ENCODE data around the gene ZNF536. TPM values are rescaled to one million over a fixed set of nuclear protein-coding genes. Genes with fewer than 3 reads are reported as not detected.

The ZNF536 gene
- total RNA-seq, 1 experiment from 2014 or later: 0.35 TPM

DNA sequence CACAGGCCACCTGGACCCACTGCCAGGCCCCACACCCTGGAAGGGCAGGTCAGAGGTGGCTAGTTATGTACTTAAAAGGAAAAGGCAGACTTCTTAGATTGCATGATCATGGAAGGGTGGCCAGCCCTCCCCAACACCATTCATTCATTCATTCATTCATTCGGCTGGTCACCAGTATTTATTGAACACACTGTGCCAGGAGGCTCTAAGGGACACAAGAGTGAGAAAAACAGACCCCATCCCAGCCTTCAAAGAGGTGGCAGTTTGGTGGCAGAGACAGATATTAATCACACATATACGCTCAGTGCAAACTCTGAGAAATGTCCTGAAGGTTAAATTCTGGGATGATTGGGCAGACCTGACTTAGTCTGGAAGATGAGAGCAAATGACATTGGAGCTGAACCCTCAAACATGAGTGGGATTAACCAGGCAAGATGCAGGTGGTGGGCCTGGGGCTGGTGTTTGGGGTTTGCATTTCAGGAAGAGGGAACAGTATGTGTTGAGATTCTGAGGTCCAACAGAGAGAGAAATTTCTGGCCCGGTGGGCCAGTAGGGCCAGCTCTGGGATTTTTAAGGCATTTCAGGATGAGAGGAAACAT is 147.5 kb downstream of the ZNF536 start (continued):
- TF ChIP-seq, protein P1, sequence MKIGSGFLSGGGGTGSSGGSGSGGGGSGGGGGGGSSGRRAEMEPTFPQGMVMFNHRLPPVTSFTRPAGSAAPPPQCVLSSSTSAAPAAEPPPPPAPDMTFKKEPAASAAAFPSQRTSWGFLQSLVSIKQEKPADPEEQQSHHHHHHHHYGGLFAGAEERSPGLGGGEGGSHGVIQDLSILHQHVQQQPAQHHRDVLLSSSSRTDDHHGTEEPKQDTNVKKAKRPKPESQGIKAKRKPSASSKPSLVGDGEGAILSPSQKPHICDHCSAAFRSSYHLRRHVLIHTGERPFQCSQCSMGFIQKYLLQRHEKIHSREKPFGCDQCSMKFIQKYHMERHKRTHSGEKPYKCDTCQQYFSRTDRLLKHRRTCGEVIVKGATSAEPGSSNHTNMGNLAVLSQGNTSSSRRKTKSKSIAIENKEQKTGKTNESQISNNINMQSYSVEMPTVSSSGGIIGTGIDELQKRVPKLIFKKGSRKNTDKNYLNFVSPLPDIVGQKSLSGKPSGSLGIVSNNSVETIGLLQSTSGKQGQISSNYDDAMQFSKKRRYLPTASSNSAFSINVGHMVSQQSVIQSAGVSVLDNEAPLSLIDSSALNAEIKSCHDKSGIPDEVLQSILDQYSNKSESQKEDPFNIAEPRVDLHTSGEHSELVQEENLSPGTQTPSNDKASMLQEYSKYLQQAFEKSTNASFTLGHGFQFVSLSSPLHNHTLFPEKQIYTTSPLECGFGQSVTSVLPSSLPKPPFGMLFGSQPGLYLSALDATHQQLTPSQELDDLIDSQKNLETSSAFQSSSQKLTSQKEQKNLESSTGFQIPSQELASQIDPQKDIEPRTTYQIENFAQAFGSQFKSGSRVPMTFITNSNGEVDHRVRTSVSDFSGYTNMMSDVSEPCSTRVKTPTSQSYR (CRISPR knock-in tag; IDR thresholded peaks at IDR 0.05): no peak
- TF ChIP-seq ZNF121 (CRISPR knock-in tag; IDR thresholded peaks at IDR 0.05): no peak

DNA sequence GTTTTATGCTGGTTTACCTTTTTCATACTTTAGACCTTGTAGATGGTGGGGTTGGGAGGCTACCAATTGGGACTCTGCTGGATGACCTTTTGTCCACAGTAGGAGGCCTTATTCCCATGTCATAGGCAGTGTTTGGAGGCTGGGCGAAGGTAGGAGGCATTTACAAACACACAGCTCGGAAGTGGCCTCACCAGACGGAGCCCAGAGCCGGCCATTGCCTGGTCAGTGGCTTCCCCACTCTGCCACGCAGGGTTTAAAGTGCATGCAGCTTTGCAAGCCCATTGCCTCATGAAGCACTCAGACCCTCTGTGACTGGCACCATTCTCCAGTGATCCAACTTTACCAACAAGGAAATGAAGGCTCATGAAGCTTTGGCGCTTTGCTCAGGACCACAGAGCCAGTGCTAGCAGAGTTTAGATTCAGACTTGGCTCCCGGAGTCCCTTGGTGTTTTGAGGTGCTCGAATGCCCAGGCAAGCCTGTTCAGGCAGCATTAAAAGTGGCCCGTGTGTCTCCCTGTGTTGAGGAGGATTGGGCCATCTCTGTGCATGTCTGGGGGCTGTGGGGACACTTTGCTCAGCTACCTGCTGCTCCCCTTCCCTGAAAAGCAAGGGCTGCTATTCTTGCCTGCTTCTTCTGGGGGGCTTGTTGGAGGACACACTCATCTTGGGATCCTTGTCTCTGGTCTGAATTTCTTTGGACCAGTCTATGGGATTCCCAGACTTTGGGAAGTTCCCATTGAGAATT is 148.7 kb downstream of the ZNF536 start:
- TF ChIP-seq TEAD4 (CRISPR knock-in tag; IDR thresholded peaks at IDR 0.05) (no peak), ZNF138 (CRISPR knock-in tag; conservative IDR thresholded peaks at IDR 0.05) (no peak), GABPB1 (CRISPR knock-in tag; IDR thresholded peaks at IDR 0.05) (no peak), ETV6 (CRISPR knock-in tag; IDR thresholded peaks at IDR 0.05) (no peak), GRHL2 (CRISPR knock-in tag; IDR thresholded peaks at IDR 0.05; ENCODE audit: insufficient replicate concordance, severe bottlenecking) (no peak), FOXK1 (CRISPR knock-in tag; IDR thresholded peaks at IDR 0.05) (no peak), CREM (CRISPR knock-in tag; IDR thresholded peaks at IDR 0.05) (no peak)
- TF ChIP-seq, protein P2, sequence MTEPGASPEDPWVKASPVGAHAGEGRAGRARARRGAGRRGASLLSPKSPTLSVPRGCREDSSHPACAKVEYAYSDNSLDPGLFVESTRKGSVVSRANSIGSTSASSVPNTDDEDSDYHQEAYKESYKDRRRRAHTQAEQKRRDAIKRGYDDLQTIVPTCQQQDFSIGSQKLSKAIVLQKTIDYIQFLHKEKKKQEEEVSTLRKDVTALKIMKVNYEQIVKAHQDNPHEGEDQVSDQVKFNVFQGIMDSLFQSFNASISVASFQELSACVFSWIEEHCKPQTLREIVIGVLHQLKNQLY (CRISPR knock-in tag; IDR thresholded peaks at IDR 0.05): no peak
- TF ChIP-seq, protein P3, sequence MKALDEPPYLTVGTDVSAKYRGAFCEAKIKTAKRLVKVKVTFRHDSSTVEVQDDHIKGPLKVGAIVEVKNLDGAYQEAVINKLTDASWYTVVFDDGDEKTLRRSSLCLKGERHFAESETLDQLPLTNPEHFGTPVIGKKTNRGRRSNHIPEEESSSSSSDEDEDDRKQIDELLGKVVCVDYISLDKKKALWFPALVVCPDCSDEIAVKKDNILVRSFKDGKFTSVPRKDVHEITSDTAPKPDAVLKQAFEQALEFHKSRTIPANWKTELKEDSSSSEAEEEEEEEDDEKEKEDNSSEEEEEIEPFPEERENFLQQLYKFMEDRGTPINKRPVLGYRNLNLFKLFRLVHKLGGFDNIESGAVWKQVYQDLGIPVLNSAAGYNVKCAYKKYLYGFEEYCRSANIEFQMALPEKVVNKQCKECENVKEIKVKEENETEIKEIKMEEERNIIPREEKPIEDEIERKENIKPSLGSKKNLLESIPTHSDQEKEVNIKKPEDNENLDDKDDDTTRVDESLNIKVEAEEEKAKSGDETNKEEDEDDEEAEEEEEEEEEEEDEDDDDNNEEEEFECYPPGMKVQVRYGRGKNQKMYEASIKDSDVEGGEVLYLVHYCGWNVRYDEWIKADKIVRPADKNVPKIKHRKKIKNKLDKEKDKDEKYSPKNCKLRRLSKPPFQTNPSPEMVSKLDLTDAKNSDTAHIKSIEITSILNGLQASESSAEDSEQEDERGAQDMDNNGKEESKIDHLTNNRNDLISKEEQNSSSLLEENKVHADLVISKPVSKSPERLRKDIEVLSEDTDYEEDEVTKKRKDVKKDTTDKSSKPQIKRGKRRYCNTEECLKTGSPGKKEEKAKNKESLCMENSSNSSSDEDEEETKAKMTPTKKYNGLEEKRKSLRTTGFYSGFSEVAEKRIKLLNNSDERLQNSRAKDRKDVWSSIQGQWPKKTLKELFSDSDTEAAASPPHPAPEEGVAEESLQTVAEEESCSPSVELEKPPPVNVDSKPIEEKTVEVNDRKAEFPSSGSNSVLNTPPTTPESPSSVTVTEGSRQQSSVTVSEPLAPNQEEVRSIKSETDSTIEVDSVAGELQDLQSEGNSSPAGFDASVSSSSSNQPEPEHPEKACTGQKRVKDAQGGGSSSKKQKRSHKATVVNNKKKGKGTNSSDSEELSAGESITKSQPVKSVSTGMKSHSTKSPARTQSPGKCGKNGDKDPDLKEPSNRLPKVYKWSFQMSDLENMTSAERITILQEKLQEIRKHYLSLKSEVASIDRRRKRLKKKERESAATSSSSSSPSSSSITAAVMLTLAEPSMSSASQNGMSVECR (CRISPR knock-in tag; IDR thresholded peaks at IDR 0.05; ENCODE audit: borderline replicate concordance): no peak
- TF ChIP-seq, protein P4, sequence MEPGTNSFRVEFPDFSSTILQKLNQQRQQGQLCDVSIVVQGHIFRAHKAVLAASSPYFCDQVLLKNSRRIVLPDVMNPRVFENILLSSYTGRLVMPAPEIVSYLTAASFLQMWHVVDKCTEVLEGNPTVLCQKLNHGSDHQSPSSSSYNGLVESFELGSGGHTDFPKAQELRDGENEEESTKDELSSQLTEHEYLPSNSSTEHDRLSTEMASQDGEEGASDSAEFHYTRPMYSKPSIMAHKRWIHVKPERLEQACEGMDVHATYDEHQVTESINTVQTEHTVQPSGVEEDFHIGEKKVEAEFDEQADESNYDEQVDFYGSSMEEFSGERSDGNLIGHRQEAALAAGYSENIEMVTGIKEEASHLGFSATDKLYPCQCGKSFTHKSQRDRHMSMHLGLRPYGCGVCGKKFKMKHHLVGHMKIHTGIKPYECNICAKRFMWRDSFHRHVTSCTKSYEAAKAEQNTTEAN (CRISPR knock-in tag; IDR thresholded peaks at IDR 0.05): no peak
- TF ChIP-seq, protein P5, sequence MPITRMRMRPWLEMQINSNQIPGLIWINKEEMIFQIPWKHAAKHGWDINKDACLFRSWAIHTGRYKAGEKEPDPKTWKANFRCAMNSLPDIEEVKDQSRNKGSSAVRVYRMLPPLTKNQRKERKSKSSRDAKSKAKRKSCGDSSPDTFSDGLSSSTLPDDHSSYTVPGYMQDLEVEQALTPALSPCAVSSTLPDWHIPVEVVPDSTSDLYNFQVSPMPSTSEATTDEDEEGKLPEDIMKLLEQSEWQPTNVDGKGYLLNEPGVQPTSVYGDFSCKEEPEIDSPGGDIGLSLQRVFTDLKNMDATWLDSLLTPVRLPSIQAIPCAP (CRISPR knock-in tag; IDR thresholded peaks at IDR 0.05): no peak
- Mint-ChIP-seq H3K27ac (no peak overlapping the region), H3K4me3 (no peak overlapping the region), H3K9me3 (no peaks in the 10 kb centered on the region), H3K4me1 (peaks cover 8% of the 10 kb centered on the region), H3K36me3 (no peaks in the 10 kb centered on the region), H3K27me3 (ENCODE audit: low read depth) (no peaks in the 10 kb centered on the region; the same call in 1 of the 2 replicates)
- CTCF ChIA-PET: interaction anchor here (2.4 kb wide), 1 partner anchor 22 kb away, joined by 9 read pairs; no protein-coding TSS in a partner anchor
- POLR2A ChIA-PET: no interaction called here
- ATAC-seq (no peak), DNase-seq (ENCODE audit: low spot score) (no peak)
